Measurements from ENCODE around the gene NOC2L.
"Not testable (repeated sequence)": the region's sequence is repeated elsewhere in the genome, so short reads cannot be mapped to it uniquely, and the experiment has no call there.

The NOC2L gene

DNA sequence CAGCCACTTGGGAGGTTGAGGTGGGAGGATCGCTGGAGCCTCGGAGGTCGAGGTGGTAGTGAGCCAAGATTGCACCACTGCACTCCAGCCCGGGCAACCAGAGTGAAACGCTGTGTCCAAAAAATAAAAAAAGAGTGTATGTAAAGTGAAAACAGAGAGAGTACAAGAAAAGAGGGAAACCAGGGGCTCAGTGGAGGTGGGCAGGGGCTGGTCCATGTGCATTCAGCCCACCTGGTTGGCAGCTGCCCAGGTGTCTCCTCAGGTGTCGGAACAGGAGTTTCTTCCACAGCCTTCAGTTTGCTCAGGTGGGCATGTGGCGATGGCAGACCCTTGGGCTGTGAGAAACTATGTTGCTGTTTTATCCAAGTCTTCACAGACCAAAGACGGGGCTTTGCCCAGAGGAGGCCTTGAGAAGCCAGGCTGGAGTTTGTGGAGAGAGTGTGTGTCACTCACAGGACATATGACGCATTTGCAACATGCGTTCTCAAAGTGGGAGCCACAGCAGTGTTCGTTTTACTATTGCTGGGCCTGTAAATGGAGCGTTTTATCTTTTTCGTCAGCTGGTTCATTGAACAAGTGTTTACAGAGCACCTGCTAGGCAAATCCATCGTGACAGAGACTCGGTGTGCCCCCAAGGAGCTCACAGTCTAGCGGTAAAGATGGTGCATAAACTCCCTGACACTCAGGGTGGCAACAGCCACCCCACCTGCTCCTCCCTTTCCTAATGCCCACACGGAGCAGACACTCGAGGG lies 57.8 kb downstream of the NOC2L start:
- Mint-ChIP-seq H3K27me3 (peaks cover 62% of the 10 kb centered on the region), H3K27ac (no peak overlapping the region), H3K4me1 (ENCODE audit: low read depth) (peaks cover 15% of the 10 kb centered on the region), H3K4me3 (no peak overlapping the region), H3K9me3 (peaks cover 7% of the 10 kb centered on the region), H3K36me3 (ENCODE audit: low read depth) (no peaks in the 10 kb centered on the region)
- DNase-seq = no peak

DNA sequence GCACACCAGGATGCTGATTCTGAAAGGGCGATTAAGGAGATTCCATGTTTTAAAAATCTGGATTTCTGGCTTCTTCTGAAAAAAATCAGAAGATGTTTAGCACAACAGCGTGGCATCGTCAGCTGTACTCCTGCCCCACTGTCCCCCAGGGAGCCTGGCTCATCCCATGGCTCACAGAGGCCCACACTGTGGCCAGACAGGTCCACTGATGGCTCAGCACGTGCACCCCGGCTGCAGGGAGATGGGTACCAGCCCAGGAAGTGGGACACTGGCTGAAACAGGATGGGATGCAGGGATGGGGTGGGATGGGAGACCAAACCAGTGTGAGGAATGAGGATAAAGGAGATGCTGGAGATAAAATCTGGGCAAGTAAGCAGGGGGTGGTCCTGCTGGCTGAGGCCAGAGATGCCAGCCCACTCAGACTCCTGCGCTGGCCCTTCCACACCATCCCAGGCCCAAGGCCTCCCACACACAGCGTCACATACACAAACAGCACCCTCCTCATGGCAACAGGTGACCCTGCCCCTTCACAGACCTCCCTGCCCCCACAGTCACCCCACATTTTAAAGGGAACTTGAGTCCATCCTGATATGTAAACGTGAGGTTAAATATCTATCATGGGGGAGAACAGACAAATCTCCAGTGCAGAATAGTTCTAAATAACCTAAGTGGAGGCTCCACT lies 59.3 kb downstream of the NOC2L start:
- peaks cover 61% of the 10 kb centered on the region for H3K27me3 Mint-ChIP-seq
- peaks cover 9% of the 10 kb centered on the region for H3K4me1 Mint-ChIP-seq (ENCODE audit: low read depth)
- no peaks in the 10 kb centered on the region for H3K36me3 Mint-ChIP-seq (ENCODE audit: low read depth)
- no peak for DNase-seq
- H3K27ac Mint-ChIP-seq = no peak overlapping the region
- H3K4me3 Mint-ChIP-seq = no peak overlapping the region
- peaks cover 7% of the 10 kb centered on the region for H3K9me3 Mint-ChIP-seq

- H3K27me3 Mint-ChIP-seq = peaks cover 69% of the 10 kb centered on the region
Measured at GRCh38 chr1:897951-898350, 61.1 kb downstream of the NOC2L start.

DNA sequence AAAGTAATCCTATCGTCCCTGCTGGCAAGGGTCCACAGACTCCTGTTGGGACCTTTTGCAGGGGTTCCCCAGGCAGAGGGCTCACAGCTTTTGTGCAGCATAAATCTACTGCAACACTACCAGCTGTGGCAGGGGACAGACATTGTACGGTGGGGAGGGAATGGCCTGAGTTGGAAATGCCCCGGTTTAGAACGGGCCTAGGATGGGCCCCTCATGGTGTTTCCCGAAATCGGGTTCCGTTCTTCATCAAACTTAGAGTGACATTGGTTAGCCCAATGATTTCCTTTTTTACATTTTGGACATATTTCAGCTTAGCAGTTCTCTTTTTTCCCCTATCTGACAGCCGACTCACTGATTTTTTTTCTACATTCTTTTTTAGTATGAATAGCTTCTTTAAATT lies 61.8 kb downstream of the NOC2L start:
- no peaks in the 10 kb centered on the region for H3K36me3 Mint-ChIP-seq (ENCODE audit: low read depth)
- DNase-seq = no peak
- peaks cover 69% of the 10 kb centered on the region for H3K27me3 Mint-ChIP-seq
- peaks cover 9% of the 10 kb centered on the region for H3K4me1 Mint-ChIP-seq (ENCODE audit: low read depth)
- H3K9me3 Mint-ChIP-seq = peaks cover 7% of the 10 kb centered on the region
- H3K4me3 Mint-ChIP-seq = no peak overlapping the region
- no peak overlapping the region for H3K27ac Mint-ChIP-seq

More at GRCh38 chr1:897951-898350, 61.1 kb downstream of the NOC2L start:
- H3K9me3 Mint-ChIP-seq; H3K36me3 Mint-ChIP-seq (ENCODE audit: low read depth); H3K27ac Mint-ChIP-seq; H3K4me3 Mint-ChIP-seq; DNase-seq; H3K4me1 Mint-ChIP-seq (ENCODE audit: low read depth): not testable (repeated sequence)

All from activated T-cell treated with anti-CD3 and anti-CD28 coated beads, Interleukin-2, amount 50 U/mL, for 24 hours (primary cell).